Measurements from ENCODE around the gene CCNA1.

CCNA1 gene

DNA sequence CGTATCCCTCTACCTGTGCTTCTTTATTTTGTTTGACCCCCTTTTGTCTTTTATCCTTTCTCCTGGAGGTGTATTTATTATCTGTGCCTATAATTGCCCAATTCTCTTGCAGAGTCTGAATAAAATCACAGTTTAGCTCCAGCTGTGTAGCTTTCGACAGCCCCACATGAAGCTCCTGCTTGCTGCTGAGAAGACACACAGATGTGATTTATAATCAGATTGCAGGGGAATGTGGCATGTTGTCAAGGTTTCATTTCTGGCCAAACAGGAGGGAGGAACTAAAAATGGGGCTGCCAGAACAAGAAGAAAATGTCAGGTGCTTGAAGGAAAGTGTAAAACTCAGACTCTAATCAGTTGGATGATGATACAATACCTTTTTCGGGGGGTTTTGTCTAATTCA lies 22.7 kb downstream of the CCNA1 start:
- CTCF ChIA-PET, result interaction anchor here (0.7 to 2.7 kb wide), 3 partner anchors 61 to 281 kb away, joined by 3 to 24 read pairs (median 3); no protein-coding TSS in a partner anchor

DNA sequence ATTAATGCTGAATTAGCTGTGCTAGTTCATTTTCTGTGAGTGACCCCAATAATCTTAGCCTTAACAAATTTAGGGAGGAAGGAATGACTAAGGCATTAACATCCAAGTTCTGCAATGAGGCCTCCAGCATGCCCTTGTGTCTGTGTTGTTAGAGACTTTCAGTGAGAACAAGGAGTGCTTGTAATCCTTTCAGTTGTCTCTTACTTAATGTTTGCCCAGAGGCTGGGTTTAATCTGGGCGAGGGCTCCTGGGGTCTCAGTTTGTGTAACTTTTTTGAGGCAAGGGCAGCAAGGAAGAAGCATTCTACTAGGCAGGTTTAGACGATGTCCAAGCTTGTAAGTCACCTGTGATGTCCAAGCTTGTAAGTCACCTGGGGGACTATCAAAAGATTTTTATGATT lies 24.3 kb downstream of the CCNA1 start:
- Histone ChIP-seq H3K9me3 (ENCODE audit: control insufficient read depth, insufficient read depth, low read depth, low read length) (no peaks in the 10 kb centered on the region), H3K36me3 (ENCODE audit: control insufficient read depth in 2 of 2, insufficient read depth in 1 of 2, low read length in 2 of 2) (no peaks in the 10 kb centered on the region), H3K27ac (ENCODE audit: extremely low read depth, low read depth, low read length) (no peak overlapping the region), H3K4me3 (ENCODE audit: low read depth, low read length) (no peak overlapping the region), H3K4me1 (ENCODE audit: control insufficient read depth, insufficient read depth, low read length) (no peaks in the 10 kb centered on the region)
- ChIA-PET CTCF (no interaction called here), POLR2A (no interaction called here)
- TF ChIP-seq ZNF600 (tag by site-specific recombination; IDR thresholded peaks at IDR 0.05) (no peak), SP2 (tag by site-specific recombination; IDR thresholded peaks at IDR 0.05) (no peak), ZNF19 (tag by site-specific recombination; IDR thresholded peaks at IDR 0.05; ENCODE audit: low read depth) (no peak), ZFP3 (tag by site-specific recombination; IDR thresholded peaks at IDR 0.05; ENCODE audit: low read depth) (no peak)

More for the DNA sequence above, 22.7 kb downstream of the CCNA1 start:
- H3K4me1 ChIP-seq (ENCODE audit: control insufficient read depth, insufficient read depth, low read length), result no peaks in the 10 kb centered on the region
- no peaks in the 10 kb centered on the region for H3K36me3 ChIP-seq (ENCODE audit: control insufficient read depth in 2 of 2, insufficient read depth in 1 of 2, low read length in 2 of 2)
- H3K4me3 ChIP-seq (ENCODE audit: low read depth, low read length), result no peak overlapping the region
- TF ChIP-seq ZIC2 (tag by site-specific recombination; IDR thresholded peaks at IDR 0.05) (peak; percentile 68), ZNF510 (tag by site-specific recombination; IDR thresholded peaks at IDR 0.05; ENCODE audit: insufficient replicate concordance) (no peak)
- H3K9me3 ChIP-seq (ENCODE audit: control insufficient read depth, insufficient read depth, low read depth, low read length), result no peaks in the 10 kb centered on the region
- POLR2A ChIA-PET, result no interaction called here
- H3K27ac ChIP-seq (ENCODE audit: extremely low read depth, low read depth, low read length), result no peak overlapping the region

DNA sequence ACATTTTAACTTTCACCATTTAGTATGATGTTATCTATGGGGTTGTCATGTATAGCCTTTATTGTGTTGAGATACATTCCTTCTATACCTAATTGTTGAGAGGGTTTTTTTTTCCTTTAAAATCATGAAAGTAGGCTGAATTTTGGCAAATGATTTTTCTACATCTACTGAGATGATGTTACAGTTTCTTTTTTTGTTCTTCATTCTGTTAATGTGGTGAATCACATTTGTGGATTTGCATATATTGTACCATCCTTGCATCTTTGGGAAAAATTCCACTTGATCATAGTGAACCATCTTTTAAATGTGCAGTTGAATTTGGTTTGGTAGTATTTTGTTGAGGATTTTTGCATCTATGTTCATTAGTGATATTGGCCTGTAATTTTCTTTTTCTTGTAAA lies 29.2 kb downstream of the CCNA1 start:
- Histone ChIP-seq H3K9me3 (ENCODE audit: control insufficient read depth, insufficient read depth, low read depth, low read length) (no peaks in the 10 kb centered on the region), H3K4me3 (ENCODE audit: low read depth, low read length) (no peak overlapping the region), H3K36me3 (ENCODE audit: control insufficient read depth in 2 of 2, insufficient read depth in 1 of 2, low read length in 2 of 2) (no peaks in the 10 kb centered on the region), H3K27ac (ENCODE audit: extremely low read depth, low read depth, low read length) (no peak overlapping the region), H3K4me1 (ENCODE audit: control insufficient read depth, insufficient read depth, low read length) (no peaks in the 10 kb centered on the region)
- CTCF ChIA-PET, result interaction anchor here (0.8 kb wide), 1 partner anchor 1179 kb away, joined by 3 read pairs; no protein-coding TSS in a partner anchor
- TF ChIP-seq, protein P1, sequence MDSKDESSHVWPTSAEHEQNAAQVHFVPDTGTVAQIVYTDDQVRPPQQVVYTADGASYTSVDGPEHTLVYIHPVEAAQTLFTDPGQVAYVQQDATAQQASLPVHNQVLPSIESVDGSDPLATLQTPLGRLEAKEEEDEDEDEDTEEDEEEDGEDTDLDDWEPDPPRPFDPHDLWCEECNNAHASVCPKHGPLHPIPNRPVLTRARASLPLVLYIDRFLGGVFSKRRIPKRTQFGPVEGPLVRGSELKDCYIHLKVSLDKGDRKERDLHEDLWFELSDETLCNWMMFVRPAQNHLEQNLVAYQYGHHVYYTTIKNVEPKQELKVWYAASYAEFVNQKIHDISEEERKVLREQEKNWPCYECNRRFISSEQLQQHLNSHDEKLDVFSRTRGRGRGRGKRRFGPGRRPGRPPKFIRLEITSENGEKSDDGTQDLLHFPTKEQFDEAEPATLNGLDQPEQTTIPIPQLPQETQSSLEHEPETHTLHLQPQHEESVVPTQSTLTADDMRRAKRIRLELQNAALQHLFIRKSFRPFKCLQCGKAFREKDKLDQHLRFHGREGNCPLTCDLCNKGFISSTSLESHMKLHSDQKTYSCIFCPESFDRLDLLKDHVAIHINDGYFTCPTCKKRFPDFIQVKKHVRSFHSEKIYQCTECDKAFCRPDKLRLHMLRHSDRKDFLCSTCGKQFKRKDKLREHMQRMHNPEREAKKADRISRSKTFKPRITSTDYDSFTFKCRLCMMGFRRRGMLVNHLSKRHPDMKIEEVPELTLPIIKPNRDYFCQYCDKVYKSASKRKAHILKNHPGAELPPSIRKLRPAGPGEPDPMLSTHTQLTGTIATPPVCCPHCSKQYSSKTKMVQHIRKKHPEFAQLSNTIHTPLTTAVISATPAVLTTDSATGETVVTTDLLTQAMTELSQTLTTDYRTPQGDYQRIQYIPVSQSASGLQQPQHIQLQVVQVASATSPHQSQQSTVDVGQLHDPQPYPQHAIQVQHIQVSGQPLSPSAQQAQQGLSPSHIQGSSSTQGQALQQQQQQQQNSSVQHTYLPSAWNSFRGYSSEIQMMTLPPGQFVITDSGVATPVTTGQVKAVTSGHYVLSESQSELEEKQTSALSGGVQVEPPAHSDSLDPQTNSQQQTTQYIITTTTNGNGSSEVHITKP (tag by site-specific recombination; IDR thresholded peaks at IDR 0.05), result no peak
- TF ChIP-seq, protein P2, sequence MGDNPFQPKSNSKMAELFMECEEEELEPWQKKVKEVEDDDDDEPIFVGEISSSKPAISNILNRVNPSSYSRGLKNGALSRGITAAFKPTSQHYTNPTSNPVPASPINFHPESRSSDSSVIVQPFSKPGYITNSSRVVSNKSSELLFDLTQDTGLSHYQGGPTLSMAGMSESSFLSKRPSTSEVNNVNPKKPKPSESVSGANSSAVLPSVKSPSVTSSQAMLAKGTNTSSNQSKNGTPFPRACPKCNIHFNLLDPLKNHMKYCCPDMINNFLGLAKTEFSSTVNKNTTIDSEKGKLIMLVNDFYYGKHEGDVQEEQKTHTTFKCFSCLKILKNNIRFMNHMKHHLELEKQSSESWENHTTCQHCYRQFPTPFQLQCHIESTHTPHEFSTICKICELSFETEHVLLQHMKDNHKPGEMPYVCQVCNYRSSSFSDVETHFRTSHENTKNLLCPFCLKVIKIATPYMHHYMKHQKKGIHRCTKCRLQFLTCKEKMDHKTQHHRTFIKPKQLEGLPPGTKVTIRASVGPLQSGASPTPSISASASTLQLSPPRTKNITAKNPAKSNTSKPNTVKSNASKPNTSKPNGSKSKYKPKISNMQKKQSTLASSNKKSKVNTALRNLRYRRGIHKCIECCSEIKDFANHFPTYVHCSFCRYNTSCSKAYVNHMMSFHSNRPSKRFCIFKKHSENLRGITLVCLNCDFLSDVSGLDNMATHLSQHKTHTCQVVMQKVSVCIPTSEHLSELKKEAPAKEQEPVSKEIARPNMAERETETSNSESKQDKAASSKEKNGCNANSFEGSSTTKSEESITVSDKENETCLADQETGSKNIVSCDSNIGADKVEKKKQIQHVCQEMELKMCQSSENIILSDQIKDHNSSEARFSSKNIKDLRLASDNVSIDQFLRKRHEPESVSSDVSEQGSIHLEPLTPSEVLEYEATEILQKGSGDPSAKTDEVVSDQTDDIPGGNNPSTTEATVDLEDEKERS (tag by site-specific recombination; IDR thresholded peaks at IDR 0.05), result no peak
- TF ChIP-seq ZNF530 (tag by site-specific recombination; IDR thresholded peaks at IDR 0.05; ENCODE audit: low read depth) (no peak), ZNF792 (tag by site-specific recombination; IDR thresholded peaks at IDR 0.05) (no peak), ZNF664 (tag by site-specific recombination; IDR thresholded peaks at IDR 0.05) (no peak), HOXD13 (CRISPR knock-in tag; IDR thresholded peaks at IDR 0.05; ENCODE audit: borderline replicate concordance) (no peak), ZNF214 (tag by site-specific recombination; IDR thresholded peaks at IDR 0.05; ENCODE audit: borderline replicate concordance) (no peak), SP3 (tag by site-specific recombination; IDR thresholded peaks at IDR 0.05) (no peak), ZNF558 (tag by site-specific recombination; IDR thresholded peaks at IDR 0.05) (no peak)
- TF ChIP-seq, protein P3, sequence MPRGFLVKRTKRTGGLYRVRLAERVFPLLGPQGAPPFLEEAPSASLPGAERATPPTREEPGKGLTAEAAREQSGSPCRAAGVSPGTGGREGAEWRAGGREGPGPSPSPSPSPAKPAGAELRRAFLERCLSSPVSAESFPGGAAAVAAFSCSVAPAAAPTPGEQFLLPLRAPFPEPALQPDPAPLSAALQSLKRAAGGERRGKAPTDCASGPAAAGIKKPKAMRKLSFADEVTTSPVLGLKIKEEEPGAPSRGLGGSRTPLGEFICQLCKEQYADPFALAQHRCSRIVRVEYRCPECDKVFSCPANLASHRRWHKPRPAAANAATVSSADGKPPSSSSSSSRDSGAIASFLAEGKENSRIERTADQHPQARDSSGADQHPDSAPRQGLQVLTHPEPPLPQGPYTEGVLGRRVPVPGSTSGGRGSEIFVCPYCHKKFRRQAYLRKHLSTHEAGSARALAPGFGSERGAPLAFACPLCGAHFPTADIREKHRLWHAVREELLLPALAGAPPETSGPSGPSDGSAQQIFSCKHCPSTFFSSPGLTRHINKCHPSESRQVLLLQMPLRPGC (tag by site-specific recombination; IDR thresholded peaks at IDR 0.05), result no peak
- POLR2A ChIA-PET, result no interaction called here
